OCI-LY7 (cell line): ENCODE results near the gene GRPEL2. TPM values are rescaled to one million over a fixed set of nuclear protein-coding genes. Genes with fewer than 3 reads are reported as not detected.

Source experiments
- BruUV-seq: library from RNA; stranded (reverse); fragments of 400-500 nt; replicated peaks from 2 replicates; lab custom pipeline; 2021; lab: Mats Ljungman, UMichigan
- CTCF ChIA-PET: fragments of 300-600 bp; sonication (Branson Sonifier 250); formaldehyde crosslinking; loops from one replicate; lab custom pipeline; 2022; ENCODE audit warnings: antibody characterized with exemption; ENCODE audit not compliant: unreplicated experiment; lab: Charles Lee
- POLR2A ChIA-PET: fragments of 300-600 bp; sonication (Branson Sonifier 250); formaldehyde crosslinking; loops from one replicate; lab custom pipeline; 2022; ENCODE audit warnings: antibody characterized with exemption; lab: Charles Lee
- DNase-seq: peaks from one replicate; pipeline ENCODE4 v3.0.0-alpha.2; 2015; ENCODE audit warnings: low spot score
- H2AFZ ChIP-seq: fragments of 200-600 bp; sonication (generic), shearing (Covaris generic); 2 replicates; pipeline ENCODE4 v1.6.1; 2014; ENCODE audit warnings: mild to moderate bottlenecking, antibody characterized with exemption, low read length, moderate library complexity
- H3K27ac ChIP-seq: fragments of 200-600 bp; sonication (generic); 2 replicates; pipeline ENCODE4 v1.5.1; 2014; ENCODE audit warnings: mixed run types, low read depth, mild to moderate bottlenecking, moderate library complexity, low read length, inconsistent platforms; ENCODE audit not compliant: poor library complexity, severe bottlenecking
- H3K36me3 ChIP-seq: fragments of 200-600 bp; sonication (generic); 2 replicates; pipeline ENCODE4 v1.6.1; 2014; ENCODE audit warnings: mild to moderate bottlenecking, antibody characterized with exemption, low read length, moderate library complexity, mixed read lengths; ENCODE audit not compliant: insufficient read depth
- H3K4me1 ChIP-seq: fragments of 200-600 bp; sonication (generic); 2 replicates; pipeline ENCODE4 v1.5.1; 2014; ENCODE audit warnings: mild to moderate bottlenecking, low read length; ENCODE audit not compliant: insufficient read depth, poor library complexity, severe bottlenecking
- H3K4me2 ChIP-seq: fragments of 200-600 bp; sonication (generic); 2 replicates; pipeline ENCODE4 v1.6.1; 2014; ENCODE audit warnings: mild to moderate bottlenecking, low read length
- H3K4me3 ChIP-seq: fragments of 200-600 bp; sonication (generic); 2 replicates; pipeline ENCODE4 v1.5.1; 2014; ENCODE audit warnings: mild to moderate bottlenecking, low read depth, low read length; ENCODE audit not compliant: poor library complexity, severe bottlenecking
- H3K79me2 ChIP-seq: fragments of 200-600 bp; sonication (generic); 2 replicates; pipeline ENCODE4 v1.6.1; 2016; ENCODE audit warnings: low read depth, mild to moderate bottlenecking, low read length, moderate library complexity, mixed read lengths; ENCODE audit not compliant: insufficient read depth
- H3K9me2 ChIP-seq: fragments of 200-600 bp; sonication (generic); 2 replicates; pipeline ENCODE4 v1.6.1; 2016; ENCODE audit warnings: mild to moderate bottlenecking, low read length, mixed read lengths; ENCODE audit not compliant: insufficient read depth
- H3K9me3 ChIP-seq: fragments of 200-600 bp; sonication (generic); 2 replicates; pipeline ENCODE4 v1.6.1; 2014; ENCODE audit warnings: mild to moderate bottlenecking, mixed run types, low read length, mixed read lengths
- H4K20me1 ChIP-seq: fragments of 200-600 bp; sonication (generic); 2 replicates; pipeline ENCODE4 v1.6.1; 2014; ENCODE audit warnings: mild to moderate bottlenecking, antibody characterized with exemption, low read length, moderate library complexity, mixed read lengths; ENCODE audit not compliant: insufficient read depth
- CTCF ChIP-seq: fragments of 200-600 bp; sonication (generic); conservative IDR thresholded peaks from 2 replicates; pipeline ENCODE4 v1.5.1; 2014; ENCODE audit warnings: mild to moderate bottlenecking, antibody characterized with exemption, low read length, moderate library complexity, mixed read lengths
- EZH2phosphoT487 ChIP-seq: fragments of 200-600 bp; sonication (generic); IDR thresholded peaks from 2 replicates; pipeline ENCODE4 v1.6.1; 2018; ENCODE audit warnings: low read depth, borderline replicate concordance, mild to moderate bottlenecking, mixed run types, antibody characterized with exemption, low read length, moderate library complexity, mixed read lengths
- intact Hi-C: fragments of 100-400 bp; cut with micrococcal nuclease; formaldehyde crosslinking; loops from one replicate; pipeline ENCODE4 v1.10.0; 2022; ENCODE audit not compliant: unreplicated experiment
- total RNA-seq, 2 experiments: library from RNA; depleted of rRNA in 1 of 2; stranded (reverse); fragments of >200 nt in 1 of 2; shearing (Covaris generic) in 1 of 2; gene quantifications; 2 replicates each; pipeline ENCODE4 v1.2.3, GENCODE V29; 2014 to 2022

The GRPEL2 gene
- total RNA-seq, 2 experiments from 2014 or later = 28.3 to 41.5 TPM

GRCh38 chr5:149349382-149349781 lies 4.1 kb downstream of the GRPEL2 start:
- Histone ChIP-seq H3K79me2 (peaks cover 72% of the 10 kb centered on the region), H2AFZ (no peak overlapping the region), H3K27ac (no peak overlapping the region), H3K4me2 (no peak overlapping the region), H4K20me1 (peaks cover 18% of the 10 kb centered on the region; the same call in 1 of the 2 replicates), H3K4me1 (peaks cover 37% of the 10 kb centered on the region), H3K9me3 (no peaks in the 10 kb centered on the region), H3K36me3 (peaks cover 79% of the 10 kb centered on the region), H3K4me3 (no peak overlapping the region), H3K9me2 (no peaks in the 10 kb centered on the region)
- DNase-seq = no peak
- TF ChIP-seq CTCF (no peak), EZH2phosphoT487 (no peak)
- intact Hi-C loops = loop anchor here (5.0 to 10.0 kb wide), 2 partner anchors 203 to 515 kb away; partner anchors contain the start of gene CSNK1A1
- BruUV-seq = no TSS peak
- ChIA-PET POLR2A (interaction anchor here (11.2 kb wide), 1 partner anchor 8 kb away, joined by 183 read pairs; the partner anchor contains the start of gene PCYOX1L), CTCF (no interaction called here)

GRCh38 chr5:149352169-149352568 lies 6.9 kb downstream of the GRPEL2 start:
- POLR2A ChIA-PET = interaction anchor here (0.7 to 12.6 kb wide), 4 partner anchors 8 to 27 kb away, joined by 3 to 183 read pairs (median 9); partner anchors contain the start of gene GRPEL2
- BruUV-seq = no TSS peak
- peaks cover 68% of the 10 kb centered on the region for H3K79me2 ChIP-seq

More at GRCh38 chr5:149352169-149352568, 6.9 kb downstream of the GRPEL2 start:
- no peak for DNase-seq
- Histone ChIP-seq H2AFZ (no peak overlapping the region), H3K9me3 (no peaks in the 10 kb centered on the region), H3K9me2 (no peaks in the 10 kb centered on the region), H4K20me1 (peaks cover 15% of the 10 kb centered on the region; the same call in 1 of the 2 replicates), H3K27ac (no peak overlapping the region), H3K4me1 (peaks cover 39% of the 10 kb centered on the region), H3K4me2 (no peak overlapping the region), H3K36me3 (peaks cover 95% of the 10 kb centered on the region), H3K4me3 (no peak overlapping the region)
- intact Hi-C loops = no loop called here
- CTCF ChIA-PET = no interaction called here
- no peak for TF ChIP-seq CTCF
- no peak for TF ChIP-seq EZH2phosphoT487
